PFSK-1 (cell line): ENCODE results near the gene RALGAPB.

Experiments used
- POLR2AphosphoS5 ChIP-seq: IDR thresholded peaks from 2 replicates; pipeline ENCODE4 v1.6.1; 2012; ENCODE audit warnings: low read depth, mild to moderate bottlenecking, control low read depth, low read length, moderate library complexity
- REST ChIP-seq, 2 experiments: IDR thresholded peaks; 2 replicates each; pipeline versions ENCODE4 v1.6.1 to v1.8.0; 2011 to 2012; ENCODE audit warnings: low read depth in 2 of 2, low read length in 2 of 2, control low read depth in 1 of 2, inconsistent platforms in 1 of 2, mild to moderate bottlenecking in 1 of 2, moderate library complexity in 1 of 2; ENCODE audit not compliant: insufficient read depth in 1 of 2

DNA sequence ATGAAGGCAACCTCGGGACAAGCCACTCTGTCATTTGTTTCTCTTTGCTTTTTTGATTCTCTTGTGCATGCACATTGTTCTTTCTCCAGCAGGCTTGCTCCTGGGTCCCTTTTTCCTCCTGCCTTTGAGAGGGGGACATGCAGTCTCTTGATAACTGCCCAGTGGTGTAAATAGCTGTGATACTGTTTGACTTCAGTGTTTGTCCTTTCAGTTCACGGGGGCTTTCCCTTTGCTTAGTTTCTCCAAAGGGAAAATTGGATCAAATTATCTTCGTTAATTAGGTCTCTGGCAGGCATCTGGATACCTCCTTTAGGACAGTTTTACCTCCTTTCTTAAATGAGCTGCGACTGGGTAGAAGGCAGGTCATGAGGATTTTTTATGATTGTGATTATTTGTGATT, 41.5 kb downstream of the RALGAPB start:
- TF ChIP-seq REST (IDR thresholded peaks at IDR 0.05; ENCODE audit: insufficient read depth in 1 of 2, low read depth in 2 of 2, low read length in 2 of 2) (no peak), POLR2AphosphoS5 (no peak)
